Measurements from ENCODE around the gene CYTH4. TPM values are rescaled to one million over a fixed set of nuclear protein-coding genes. Genes with fewer than 3 reads are reported as not detected.

Gene CYTH4
- total RNA-seq, 1 donor from 2014 or later, result not detected

- Histone ChIP-seq H3K4me1 (no peaks in the 10 kb centered on the region), H3K36me3 (no peaks in the 10 kb centered on the region), H2AFZ (replicated peaks) (no peak overlapping the region), H3K27ac (no peak overlapping the region), H3K4me2 (no peak overlapping the region), H3K27me3 (no peaks in the 10 kb centered on the region), H3F3A (ENCODE audit: low read depth) (peaks cover 11% of the 10 kb centered on the region), H3K9me3 (ENCODE audit: low read depth) (no peaks in the 10 kb centered on the region), H4K20me1 (ENCODE audit: low read depth) (no peaks in the 10 kb centered on the region), H3K79me2 (ENCODE audit: low read depth) (no peaks in the 10 kb centered on the region), H3K4me3 (no peak overlapping the region), H3K9ac (no peak overlapping the region)
- Mint-ChIP-seq H3K27me3 (ENCODE audit: insufficient read depth, low read depth) (peaks cover 23% of the 10 kb centered on the region), H3K4me3 (no peak overlapping the region), H3K27ac (no peak overlapping the region), H3K36me3 (no peaks in the 10 kb centered on the region), H3K4me1 (peaks cover 11% of the 10 kb centered on the region), H3K9me3 (no peaks in the 10 kb centered on the region)
- DNase-seq (ENCODE audit: low spot score), result no peak
- no peak for TF ChIP-seq EZH2 (IDR thresholded peaks at IDR 0.05)
- no peak for TF ChIP-seq CTCF (IDR thresholded peaks at IDR 0.05)
- TF ChIP-seq EZH2phosphoT487 (IDR thresholded peaks at IDR 0.05), result no peak
These were observed 30.4 kb downstream of the CYTH4 start for GRCh38 chr22:37312549-37313183.

- no peaks in the 10 kb centered on the region for H3K9me3 Mint-ChIP-seq
- Histone ChIP-seq H3K27ac (no peak overlapping the region), H3K4me2 (no peak overlapping the region), H3K36me3 (no peaks in the 10 kb centered on the region), H4K20me1 (ENCODE audit: low read depth) (no peaks in the 10 kb centered on the region), H3K4me1 (no peaks in the 10 kb centered on the region), H3K9ac (no peak overlapping the region), H3K4me3 (no peak overlapping the region), H3K79me2 (ENCODE audit: low read depth) (no peaks in the 10 kb centered on the region), H3K9me3 (ENCODE audit: low read depth) (no peaks in the 10 kb centered on the region), H2AFZ (replicated peaks) (no peak overlapping the region), H3F3A (ENCODE audit: low read depth) (peaks cover 1% of the 10 kb centered on the region), H3K27me3 (no peaks in the 10 kb centered on the region)
- peaks cover 15% of the 10 kb centered on the region for H3K4me1 Mint-ChIP-seq
- H3K27me3 Mint-ChIP-seq (ENCODE audit: insufficient read depth, low read depth), result peaks cover 24% of the 10 kb centered on the region
- TF ChIP-seq CTCF (IDR thresholded peaks at IDR 0.05) (no peak), EZH2 (IDR thresholded peaks at IDR 0.05) (no peak), EZH2phosphoT487 (IDR thresholded peaks at IDR 0.05) (no peak)
- H3K4me3 Mint-ChIP-seq, result no peak overlapping the region
- H3K27ac Mint-ChIP-seq, result peak overlapping the region; percentile 76
- no peaks in the 10 kb centered on the region for H3K36me3 Mint-ChIP-seq
- DNase-seq (ENCODE audit: low spot score), result no peak
These were observed 31.3 kb downstream of the CYTH4 start for GRCh38 chr22:37313376-37314314.

GRCh38 chr22:37314315-37315074 lies 32.2 kb downstream of the CYTH4 start:
- no peak for DNase-seq (ENCODE audit: low spot score)
- no peak overlapping the region for H3K4me3 ChIP-seq
- no peak overlapping the region for H3K27ac ChIP-seq
- no peak overlapping the region for H3K4me3 Mint-ChIP-seq
- H3K27ac Mint-ChIP-seq, result peak overlapping the region; percentile 66
- H3K4me1 Mint-ChIP-seq, result peaks cover 19% of the 10 kb centered on the region
- no peaks in the 10 kb centered on the region for H3K9me3 Mint-ChIP-seq
- no peaks in the 10 kb centered on the region for H3K27me3 ChIP-seq
- no peaks in the 10 kb centered on the region for H3K79me2 ChIP-seq (ENCODE audit: low read depth)
- no peaks in the 10 kb centered on the region for H3K36me3 ChIP-seq
- H3K36me3 Mint-ChIP-seq, result no peaks in the 10 kb centered on the region
- H3K4me2 ChIP-seq, result no peak overlapping the region
- no peaks in the 10 kb centered on the region for H3K9me3 ChIP-seq (ENCODE audit: low read depth)
- H3K9ac ChIP-seq, result no peak overlapping the region
- H3K27me3 Mint-ChIP-seq (ENCODE audit: insufficient read depth, low read depth), result peaks cover 27% of the 10 kb centered on the region
- no peak overlapping the region for H2AFZ ChIP-seq (replicated peaks)
- no peaks in the 10 kb centered on the region for H3F3A ChIP-seq (ENCODE audit: low read depth)
- H4K20me1 ChIP-seq (ENCODE audit: low read depth), result no peaks in the 10 kb centered on the region
- TF ChIP-seq CTCF (IDR thresholded peaks at IDR 0.05) (no peak), EZH2 (IDR thresholded peaks at IDR 0.05) (no peak)
- H3K4me1 ChIP-seq, result no peaks in the 10 kb centered on the region

All from neural progenitor cell (in vitro differentiated cells).